ENCODE measurements around the gene PARVA.

The PARVA gene

GRCh38 chr11:12432507-12432906 lies 55.1 kb downstream of the PARVA start:
- TF ChIP-seq, protein P1, sequence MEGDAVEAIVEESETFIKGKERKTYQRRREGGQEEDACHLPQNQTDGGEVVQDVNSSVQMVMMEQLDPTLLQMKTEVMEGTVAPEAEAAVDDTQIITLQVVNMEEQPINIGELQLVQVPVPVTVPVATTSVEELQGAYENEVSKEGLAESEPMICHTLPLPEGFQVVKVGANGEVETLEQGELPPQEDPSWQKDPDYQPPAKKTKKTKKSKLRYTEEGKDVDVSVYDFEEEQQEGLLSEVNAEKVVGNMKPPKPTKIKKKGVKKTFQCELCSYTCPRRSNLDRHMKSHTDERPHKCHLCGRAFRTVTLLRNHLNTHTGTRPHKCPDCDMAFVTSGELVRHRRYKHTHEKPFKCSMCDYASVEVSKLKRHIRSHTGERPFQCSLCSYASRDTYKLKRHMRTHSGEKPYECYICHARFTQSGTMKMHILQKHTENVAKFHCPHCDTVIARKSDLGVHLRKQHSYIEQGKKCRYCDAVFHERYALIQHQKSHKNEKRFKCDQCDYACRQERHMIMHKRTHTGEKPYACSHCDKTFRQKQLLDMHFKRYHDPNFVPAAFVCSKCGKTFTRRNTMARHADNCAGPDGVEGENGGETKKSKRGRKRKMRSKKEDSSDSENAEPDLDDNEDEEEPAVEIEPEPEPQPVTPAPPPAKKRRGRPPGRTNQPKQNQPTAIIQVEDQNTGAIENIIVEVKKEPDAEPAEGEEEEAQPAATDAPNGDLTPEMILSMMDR (conservative IDR thresholded peaks at IDR 0.05; ENCODE audit: low read depth, low read length) = no peak
- H3K4me3 ChIP-seq (ENCODE audit: low read depth, low read length) = no peak overlapping the region
- DNase-seq (ENCODE audit: low read depth) = no peak

- TF ChIP-seq, protein P1 (conservative IDR thresholded peaks at IDR 0.05; ENCODE audit: low read depth, low read length) = no peak
- DNase-seq (ENCODE audit: low read depth) = no peak
- no peak overlapping the region for H3K4me3 ChIP-seq (ENCODE audit: low read depth, low read length)
Observed at GRCh38 chr11:12433121-12433520, 55.8 kb downstream of the PARVA start.

- TF ChIP-seq, protein P1 (conservative IDR thresholded peaks at IDR 0.05; ENCODE audit: low read depth, low read length) = no peak
- DNase-seq (ENCODE audit: low read depth) = peak; percentile 84
- no peak overlapping the region for H3K4me3 ChIP-seq (ENCODE audit: low read depth, low read length)
Observed at GRCh38 chr11:12433571-12434324, 56.4 kb downstream of the PARVA start.

- H3K4me3 ChIP-seq (ENCODE audit: low read depth, low read length) = no peak overlapping the region
- TF ChIP-seq, protein P1 (conservative IDR thresholded peaks at IDR 0.05; ENCODE audit: low read depth, low read length) = no peak
- DNase-seq (ENCODE audit: low read depth) = peak; percentile 62
Observed at GRCh38 chr11:12434325-12434654, 56.9 kb downstream of the PARVA start.

DNA sequence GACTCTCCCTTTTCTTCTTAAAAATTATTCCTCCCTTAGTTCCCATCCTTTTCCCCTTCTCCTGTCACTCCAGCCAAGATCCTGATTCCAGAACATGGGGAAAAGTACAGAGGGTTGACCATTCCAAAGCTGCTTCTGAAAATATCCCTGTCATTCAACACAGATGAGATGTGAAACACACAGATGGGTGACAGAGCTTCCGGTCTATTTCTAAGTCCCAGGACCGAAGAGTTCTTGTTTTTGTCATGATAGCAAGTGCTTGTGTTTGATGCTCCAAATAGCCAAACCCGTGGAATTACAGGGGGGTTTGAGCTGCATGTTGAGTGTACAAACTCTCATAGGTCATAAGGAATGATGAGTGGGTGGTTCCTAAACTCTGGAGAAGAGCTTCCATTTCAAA lies 57.9 kb downstream of the PARVA start:
- no peak for DNase-seq (ENCODE audit: low read depth)
- TF ChIP-seq, protein P1 (conservative IDR thresholded peaks at IDR 0.05; ENCODE audit: low read depth, low read length) = no peak

GRCh38 chr11:12436266-12436665 lies 58.9 kb downstream of the PARVA start:
- no peak overlapping the region for H3K4me3 ChIP-seq (ENCODE audit: low read depth, low read length)
- TF ChIP-seq, protein P1 (conservative IDR thresholded peaks at IDR 0.05; ENCODE audit: low read depth, low read length) = no peak

More for the DNA sequence above, 57.9 kb downstream of the PARVA start:
- no peak overlapping the region for H3K4me3 ChIP-seq (ENCODE audit: low read depth, low read length)

GRCh38 chr11:12438291-12438690 lies 60.9 kb downstream of the PARVA start:
- no peak overlapping the region for H3K4me3 ChIP-seq (ENCODE audit: low read depth, low read length)
- no peak for DNase-seq (ENCODE audit: low read depth)
- TF ChIP-seq, protein P1 (conservative IDR thresholded peaks at IDR 0.05; ENCODE audit: low read depth, low read length) = no peak

More at GRCh38 chr11:12436266-12436665, 58.9 kb downstream of the PARVA start:
- DNase-seq (ENCODE audit: low read depth) = no peak
